NB4 (cell line): ENCODE measurements around the gene MORN1.

ENCODE experiments used
- CTCF ChIP-seq: IDR thresholded peaks from one replicate; pipeline ENCODE4 v1.5.1; 2012; ENCODE audit warnings: low read depth, low read length
- MYC ChIP-seq: IDR thresholded peaks from 2 replicates; pipeline ENCODE4 v1.6.1; 2011; ENCODE audit warnings: low read depth, low read length
- POLR2A ChIP-seq: IDR thresholded peaks from 2 replicates; pipeline ENCODE4 v1.6.1; 2011; ENCODE audit warnings: mild to moderate bottlenecking; ENCODE audit not compliant: insufficient read length; ENCODE audit errors: extremely low read depth
- TF ChIP-seq, protein P1 (sequence below): IDR thresholded peaks from 2 replicates; pipeline ENCODE4 v1.6.1; 2011; ENCODE audit warnings: low read depth, low read length

GRCh38 chr1:2396476-2396875 lies 5.1 kb upstream of the MORN1 start:
- no peak for TF ChIP-seq CTCF
- no peak for TF ChIP-seq POLR2A
- TF ChIP-seq, protein P1, sequence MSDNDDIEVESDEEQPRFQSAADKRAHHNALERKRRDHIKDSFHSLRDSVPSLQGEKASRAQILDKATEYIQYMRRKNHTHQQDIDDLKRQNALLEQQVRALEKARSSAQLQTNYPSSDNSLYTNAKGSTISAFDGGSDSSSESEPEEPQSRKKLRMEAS, result no peak
- TF ChIP-seq MYC, result no peak
